Measurements from ENCODE around the gene OR1E1.

- no peak for TF ChIP-seq POLR2A (IDR thresholded peaks at IDR 0.05)
- no peak for TF ChIP-seq CTCF (IDR thresholded peaks at IDR 0.05)
These were observed 35.5 kb upstream of the OR1E1 start, which contains the start of gene OR1E2 for GRCh38 chr17:3433741-3434140.
